DND-41 (cell line): ENCODE results near the gene SRPRB.

Experiments
- EZH2 ChIP-seq: IDR thresholded peaks from 3 replicates; pipeline ENCODE4 v1.6.1; 2012; ENCODE audit warnings: borderline replicate concordance, low read depth, mild to moderate bottlenecking, moderate library complexity, low read length, inconsistent platforms; ENCODE audit not compliant: severe bottlenecking
- TF ChIP-seq, protein P1 (sequence below): IDR thresholded peaks from 2 replicates; pipeline ENCODE4 v1.5.1; 2012; ENCODE audit warnings: borderline replicate concordance, low read length, moderate library complexity, mild to moderate bottlenecking; ENCODE audit not compliant: poor library complexity, severe bottlenecking; ENCODE audit errors: extremely low read depth

DNA sequence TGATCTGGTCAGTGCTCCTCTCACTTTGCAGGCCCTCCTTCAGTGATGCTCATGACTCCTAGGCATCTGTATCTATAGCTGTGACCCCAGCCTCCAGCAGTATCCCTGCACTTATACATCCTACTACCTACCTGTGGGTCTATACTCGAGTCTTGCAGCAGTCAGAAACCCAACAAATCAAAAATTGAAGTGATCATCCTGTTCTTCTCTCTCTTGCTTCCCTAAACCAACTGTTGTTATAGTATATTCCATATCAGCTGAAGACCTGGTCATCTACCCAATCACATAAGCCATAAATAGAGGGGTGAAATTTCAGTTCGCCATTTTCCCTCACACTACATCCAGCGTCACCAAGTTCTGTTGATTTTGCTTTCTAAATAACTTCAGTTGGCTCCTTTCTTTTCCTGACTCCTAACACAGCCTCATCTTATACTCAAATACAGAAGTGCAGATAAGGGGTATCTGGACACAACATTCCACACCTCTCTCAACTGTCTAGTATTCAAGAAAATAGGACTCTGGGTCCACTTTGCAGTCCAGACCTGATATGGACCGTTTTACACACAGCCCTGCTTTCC is 25.9 kb upstream of the SRPRB start:
- TF ChIP-seq, protein P1, sequence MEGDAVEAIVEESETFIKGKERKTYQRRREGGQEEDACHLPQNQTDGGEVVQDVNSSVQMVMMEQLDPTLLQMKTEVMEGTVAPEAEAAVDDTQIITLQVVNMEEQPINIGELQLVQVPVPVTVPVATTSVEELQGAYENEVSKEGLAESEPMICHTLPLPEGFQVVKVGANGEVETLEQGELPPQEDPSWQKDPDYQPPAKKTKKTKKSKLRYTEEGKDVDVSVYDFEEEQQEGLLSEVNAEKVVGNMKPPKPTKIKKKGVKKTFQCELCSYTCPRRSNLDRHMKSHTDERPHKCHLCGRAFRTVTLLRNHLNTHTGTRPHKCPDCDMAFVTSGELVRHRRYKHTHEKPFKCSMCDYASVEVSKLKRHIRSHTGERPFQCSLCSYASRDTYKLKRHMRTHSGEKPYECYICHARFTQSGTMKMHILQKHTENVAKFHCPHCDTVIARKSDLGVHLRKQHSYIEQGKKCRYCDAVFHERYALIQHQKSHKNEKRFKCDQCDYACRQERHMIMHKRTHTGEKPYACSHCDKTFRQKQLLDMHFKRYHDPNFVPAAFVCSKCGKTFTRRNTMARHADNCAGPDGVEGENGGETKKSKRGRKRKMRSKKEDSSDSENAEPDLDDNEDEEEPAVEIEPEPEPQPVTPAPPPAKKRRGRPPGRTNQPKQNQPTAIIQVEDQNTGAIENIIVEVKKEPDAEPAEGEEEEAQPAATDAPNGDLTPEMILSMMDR = no peak
- no peak for TF ChIP-seq EZH2
